ENCODE measurements around the gene LRFN2. TPM values are rescaled to one million over a fixed set of nuclear protein-coding genes. Genes with fewer than 3 reads are reported as not detected.

Gene LRFN2
- total and polyA plus RNA-seq, 2 experiments from 2014 or later, result 0.29 to 2.5 TPM

DNA sequence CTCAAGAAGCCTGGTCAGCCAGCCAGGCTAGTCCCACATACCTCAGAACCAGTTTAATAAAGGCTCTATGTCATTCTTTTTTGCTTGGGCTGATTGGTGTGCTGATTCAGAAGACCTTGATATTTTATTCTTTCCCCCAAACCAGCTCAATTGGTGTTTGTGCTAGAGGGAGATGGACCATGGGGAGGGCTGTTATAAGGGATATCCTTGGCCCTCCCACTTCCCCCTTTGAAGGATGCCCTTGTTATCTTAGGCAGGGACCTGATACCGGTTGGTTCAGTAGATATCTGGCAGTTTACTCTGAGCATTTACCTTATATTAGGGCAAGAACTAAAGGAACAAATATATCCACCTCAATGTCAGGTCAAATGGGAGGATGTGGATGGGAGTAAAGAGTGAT, 207.4 kb downstream of the LRFN2 start:
- Histone ChIP-seq H3K27ac (ENCODE audit: low read depth) (no peak overlapping the region), H3K4me2 (no peak overlapping the region), H3K9me2 (ENCODE audit: insufficient read depth) (peaks cover 12% of the 10 kb centered on the region), H3K36me3 (ENCODE audit: insufficient read depth) (no peaks in the 10 kb centered on the region), H3K4me3 (no peak overlapping the region), H3K27me3 (ENCODE audit: insufficient read depth) (no peaks in the 10 kb centered on the region), H3K79me2 (replicated peaks; ENCODE audit: insufficient read depth) (no peaks in the 10 kb centered on the region), H3K4me1 (ENCODE audit: insufficient read depth) (no peaks in the 10 kb centered on the region), H3F3A (replicated peaks; ENCODE audit: low read depth) (no peaks in the 10 kb centered on the region), H2AFZ (no peak overlapping the region), H4K20me1 (replicated peaks; ENCODE audit: insufficient read depth) (no peaks in the 10 kb centered on the region)
- TF ChIP-seq ZNF462 (CRISPR knock-in tag; IDR thresholded peaks at IDR 0.05) (no peak), POLR2AphosphoS5 (IDR thresholded peaks at IDR 0.05; ENCODE audit: low read depth) (no peak), EZH2 (IDR thresholded peaks at IDR 0.05; ENCODE audit: low read depth, unreplicated experiment) (no peak), JUNB (IDR thresholded peaks at IDR 0.05; ENCODE audit: unreplicated experiment) (no peak), CTCF (conservative IDR thresholded peaks at IDR 0.05; ENCODE audit: low read depth in 2 of 2) (no peak), NANOG (IDR thresholded peaks at IDR 0.05; ENCODE audit: borderline replicate concordance) (no peak), ZNF114 (CRISPR knock-in tag; IDR thresholded peaks at IDR 0.05) (no peak), STAT1 (IDR thresholded peaks at IDR 0.05; ENCODE audit: unreplicated experiment) (no peak), EZH2phosphoT487 (IDR thresholded peaks at IDR 0.05; ENCODE audit: unreplicated experiment) (no peak), REST (IDR thresholded peaks at IDR 0.05; ENCODE audit: unreplicated experiment) (no peak), ZNF331 (CRISPR knock-in tag; IDR thresholded peaks at IDR 0.05; ENCODE audit: low read depth) (no peak)
- TF ChIP-seq, protein P1, sequence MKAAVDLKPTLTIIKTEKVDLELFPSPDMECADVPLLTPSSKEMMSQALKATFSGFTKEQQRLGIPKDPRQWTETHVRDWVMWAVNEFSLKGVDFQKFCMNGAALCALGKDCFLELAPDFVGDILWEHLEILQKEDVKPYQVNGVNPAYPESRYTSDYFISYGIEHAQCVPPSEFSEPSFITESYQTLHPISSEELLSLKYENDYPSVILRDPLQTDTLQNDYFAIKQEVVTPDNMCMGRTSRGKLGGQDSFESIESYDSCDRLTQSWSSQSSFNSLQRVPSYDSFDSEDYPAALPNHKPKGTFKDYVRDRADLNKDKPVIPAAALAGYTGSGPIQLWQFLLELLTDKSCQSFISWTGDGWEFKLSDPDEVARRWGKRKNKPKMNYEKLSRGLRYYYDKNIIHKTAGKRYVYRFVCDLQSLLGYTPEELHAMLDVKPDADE (IDR thresholded peaks at IDR 0.05), result no peak
- Mint-ChIP-seq H3K4me3 (no peak overlapping the region), H3K9me3 (no peaks in the 10 kb centered on the region), H3K27me3 (ENCODE audit: insufficient read depth, low read depth, poor library complexity) (peaks cover 10% of the 10 kb centered on the region), H3K36me3 (ENCODE audit: low read depth) (no peaks in the 10 kb centered on the region), H3K4me1 (no peaks in the 10 kb centered on the region; the same call in 2 of the 3 replicates), H3K27ac (no peak overlapping the region)
- DNase-seq (ENCODE audit: low spot score), result no peak
- no peak for ATAC-seq

Measured in GM23338 (cell line).